ENCODE results near the gene CTXND1.

DNA sequence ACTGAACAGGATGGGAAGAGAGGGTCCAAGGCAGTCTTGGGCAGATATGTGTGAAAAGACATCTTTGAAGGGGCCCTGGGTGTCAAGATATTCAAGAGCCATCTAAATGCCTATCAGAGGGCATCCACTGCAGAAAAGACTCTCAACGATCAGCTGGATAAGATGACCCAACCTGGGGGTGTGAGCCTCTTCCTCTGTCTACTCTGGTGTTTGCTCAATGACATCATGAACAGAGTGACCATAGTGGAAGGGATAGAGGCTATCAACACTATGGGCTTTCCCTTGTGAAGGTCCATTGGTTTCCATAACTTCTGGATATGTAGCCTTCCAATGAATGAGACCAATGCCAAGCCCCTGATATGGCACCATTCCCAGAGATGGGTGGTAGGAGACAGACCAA is 57.1 kb downstream of the CTXND1 start:
- no peak for TF ChIP-seq EZH2 (IDR thresholded peaks at IDR 0.05; ENCODE audit: insufficient read depth, poor library complexity, severe bottlenecking)
- no peak for TF ChIP-seq EZH2phosphoT487 (IDR thresholded peaks at IDR 0.05; ENCODE audit: insufficient read depth, low read depth)

All from GM23248 (cell line).